TTC549 (cell line): ENCODE results near the gene FZD10.

Experiments
- FAIRE-seq: peaks from 2 replicates; lab custom pipeline; 2012; peaks lifted over from hg19 to GRCh38; lab: Jason Lieb, UNC

FZD10 gene

DNA sequence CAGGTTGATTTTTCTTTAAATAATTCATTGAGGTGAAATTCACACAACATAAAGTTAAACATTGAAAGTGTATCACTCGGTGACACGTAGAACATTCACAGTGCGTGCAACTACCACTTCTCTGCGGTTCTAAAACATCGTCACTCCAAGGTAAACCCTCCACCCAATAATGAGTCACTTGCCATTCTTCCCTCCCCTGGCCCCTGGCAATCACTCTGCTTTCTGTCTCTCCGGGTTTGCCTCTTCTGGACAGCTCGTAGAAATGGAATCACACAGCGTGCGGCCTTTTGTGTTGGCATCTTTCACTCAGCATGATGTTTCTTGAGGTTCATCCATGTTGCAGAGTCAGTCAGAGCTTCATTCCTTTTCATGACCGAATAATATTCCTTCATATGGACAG lies 18.9 kb downstream of the FZD10 start:
- FAIRE-seq: no peak

DNA sequence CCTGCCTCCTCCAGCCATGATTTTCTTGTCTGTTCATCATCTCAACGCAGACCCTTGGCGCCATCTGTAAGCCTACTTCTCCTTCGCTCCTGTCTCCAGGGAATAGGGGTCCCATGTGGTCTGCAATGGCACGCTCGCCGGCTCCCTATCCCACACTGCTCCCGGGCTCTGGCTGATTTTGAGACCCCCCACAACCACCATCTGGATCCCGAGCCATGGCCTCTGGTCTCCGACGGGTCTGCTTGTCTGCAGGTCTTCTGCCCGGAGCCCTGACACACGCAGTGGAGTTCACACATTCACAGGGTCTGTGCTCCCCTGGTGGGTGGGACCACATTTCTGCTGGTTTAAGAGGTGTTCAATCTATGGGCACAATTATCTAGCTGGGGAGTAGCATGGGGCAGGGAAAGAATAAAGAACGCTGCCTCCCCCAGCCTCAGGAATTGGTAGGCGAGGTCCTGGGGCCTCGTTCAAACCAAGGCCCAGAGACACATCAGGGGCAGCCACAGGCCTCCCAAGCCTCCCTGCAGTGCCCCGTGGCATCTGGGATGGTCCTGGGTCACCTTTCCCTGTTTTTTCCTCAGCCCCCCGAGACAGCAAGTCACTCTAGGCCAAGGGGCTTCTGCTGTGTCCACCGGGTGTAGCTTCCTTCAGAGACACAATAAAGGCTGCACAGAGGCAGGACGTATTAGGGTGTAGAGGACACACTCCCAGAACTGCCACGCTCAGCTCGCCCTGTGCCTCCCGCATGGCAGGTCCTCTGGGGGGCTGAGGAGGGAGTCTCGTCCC lies 21.5 kb downstream of the FZD10 start:
- no peak for FAIRE-seq

- no peak for FAIRE-seq
Observed at GRCh38 chr12:130184404-130185090, 22.3 kb downstream of the FZD10 start.

GRCh38 chr12:130185455-130186391 lies 23.5 kb downstream of the FZD10 start:
- no peak for FAIRE-seq

DNA sequence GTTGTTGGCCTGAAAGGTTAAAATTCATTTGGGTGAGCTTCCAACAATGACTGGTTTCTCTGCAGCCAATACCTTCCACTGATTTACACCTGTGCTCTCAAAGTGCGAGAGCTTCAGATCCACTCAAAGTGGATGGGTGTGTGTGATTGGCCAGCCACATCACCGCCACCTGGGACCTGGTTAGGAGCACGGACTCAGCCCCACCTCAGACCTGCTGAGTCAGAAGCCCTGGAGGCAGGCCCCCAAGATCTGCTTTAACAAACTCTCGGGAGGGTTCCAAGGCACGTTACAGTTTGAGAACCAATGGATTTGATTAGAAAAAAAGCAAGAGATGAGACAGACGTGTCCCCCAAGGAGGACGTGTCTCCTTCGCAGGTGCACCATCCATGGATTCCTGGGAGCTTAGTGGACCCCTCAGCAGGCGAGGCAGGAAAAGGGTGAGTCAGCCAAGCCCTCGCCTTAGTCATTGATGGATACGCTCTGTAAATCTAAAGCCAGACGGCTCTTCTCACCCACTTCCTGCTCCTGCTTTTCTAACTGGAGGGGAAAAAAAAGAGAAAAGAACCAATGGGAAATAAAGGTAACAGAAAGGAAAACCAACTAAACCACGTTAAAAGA lies 24.5 kb downstream of the FZD10 start:
- FAIRE-seq: no peak

DNA sequence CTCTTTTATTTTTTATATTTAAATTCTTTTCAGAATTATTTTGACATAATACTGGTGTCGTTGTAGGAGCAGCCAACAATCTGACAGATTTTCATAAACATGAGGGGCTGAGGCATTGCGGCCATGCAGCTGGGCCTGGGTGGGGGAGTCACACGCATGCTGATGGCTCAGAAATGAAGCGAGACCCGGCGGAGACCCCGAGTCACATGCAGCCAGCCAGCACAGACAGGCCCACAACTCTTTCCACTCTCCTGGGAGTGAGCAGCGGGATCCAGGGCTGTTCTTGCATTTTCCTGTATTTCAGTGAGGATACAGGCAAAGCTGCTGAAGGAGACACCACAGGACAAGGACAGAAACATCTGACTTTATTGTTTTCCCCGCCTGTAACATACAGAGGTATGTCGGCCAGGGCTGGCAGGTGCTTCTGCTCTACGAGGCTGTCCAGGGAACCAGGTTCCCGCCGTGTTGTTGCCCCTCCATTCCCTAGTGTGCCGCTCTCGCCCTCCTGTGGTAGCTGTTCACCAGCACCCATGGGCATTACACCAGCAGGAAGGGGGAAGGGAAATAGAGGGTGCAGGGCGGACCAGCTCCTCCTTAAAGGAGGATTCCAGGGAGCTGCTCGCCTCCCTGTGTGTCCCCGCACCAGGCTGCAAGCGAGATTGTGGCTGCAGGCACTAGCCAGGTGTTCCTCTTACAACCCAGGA lies 30.5 kb downstream of the FZD10 start:
- FAIRE-seq: no peak

GRCh38 chr12:130194154-130194553 lies 31.9 kb downstream of the FZD10 start:
- FAIRE-seq: no peak

- FAIRE-seq: no peak
Observed at GRCh38 chr12:130195369-130195768, 33.1 kb downstream of the FZD10 start.

- FAIRE-seq: no peak
Observed at GRCh38 chr12:130195776-130196175, 33.5 kb downstream of the FZD10 start.

- no peak for FAIRE-seq
Observed at GRCh38 chr12:130196827-130197226, 34.6 kb downstream of the FZD10 start.

DNA sequence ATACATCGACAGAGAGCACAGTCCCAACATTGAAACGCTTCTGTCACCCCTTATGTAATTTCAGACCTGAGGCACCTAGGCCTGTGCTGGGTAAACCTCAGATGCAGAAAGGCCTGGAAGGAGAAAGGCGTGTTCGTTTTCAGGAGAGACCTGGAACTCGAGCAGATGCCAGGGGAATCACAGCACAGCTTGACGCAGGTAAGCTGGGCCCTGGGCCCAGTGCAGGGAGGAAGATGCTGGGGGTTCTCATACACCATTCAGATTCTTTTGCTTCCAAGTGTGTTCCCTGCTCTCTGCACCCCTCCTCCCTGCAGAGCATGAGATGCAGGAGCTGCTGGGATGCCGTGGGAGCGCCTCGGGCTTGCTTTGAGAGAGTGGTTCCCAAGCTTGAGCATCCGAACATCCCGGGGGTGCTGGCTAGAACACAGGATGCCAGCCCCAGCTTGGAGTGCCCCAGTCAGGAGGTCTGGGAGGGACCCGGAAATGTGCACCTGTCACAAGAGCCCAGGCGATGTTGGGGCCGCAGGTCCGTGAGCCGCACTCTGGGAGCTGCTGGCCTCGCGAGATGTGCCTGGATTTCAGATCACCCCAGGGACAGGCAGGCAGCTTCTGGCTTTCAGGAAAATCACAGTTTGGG lies 35.9 kb downstream of the FZD10 start:
- no peak for FAIRE-seq

GRCh38 chr12:130198663-130199060 lies 36.4 kb downstream of the FZD10 start:
- no peak for FAIRE-seq

- FAIRE-seq: no peak
Observed at GRCh38 chr12:130199581-130200390, 37.5 kb downstream of the FZD10 start.

DNA sequence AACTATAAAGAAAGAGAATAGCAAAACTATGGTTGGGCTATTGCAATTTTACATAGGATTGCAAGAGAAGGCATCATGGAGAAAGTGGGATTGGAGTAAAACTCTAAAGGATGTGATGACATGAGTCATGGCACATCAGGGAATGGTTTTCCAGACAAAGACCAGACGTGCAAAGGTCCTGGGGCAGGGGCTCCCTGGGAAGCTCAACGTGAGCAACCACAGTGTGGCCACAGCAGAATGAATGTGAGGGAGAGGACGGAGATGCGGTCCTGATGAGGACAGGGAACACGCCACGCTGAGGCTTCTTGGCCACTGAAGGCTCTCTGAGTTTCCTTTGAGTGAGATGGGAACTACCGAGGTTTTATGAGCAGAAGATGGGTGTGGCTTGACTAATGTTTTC lies 38.2 kb downstream of the FZD10 start:
- FAIRE-seq: no peak

- no peak for FAIRE-seq
Observed at GRCh38 chr12:130201037-130201436, 38.8 kb downstream of the FZD10 start.

GRCh38 chr12:130202201-130202600 lies 39.9 kb downstream of the FZD10 start:
- no peak for FAIRE-seq

DNA sequence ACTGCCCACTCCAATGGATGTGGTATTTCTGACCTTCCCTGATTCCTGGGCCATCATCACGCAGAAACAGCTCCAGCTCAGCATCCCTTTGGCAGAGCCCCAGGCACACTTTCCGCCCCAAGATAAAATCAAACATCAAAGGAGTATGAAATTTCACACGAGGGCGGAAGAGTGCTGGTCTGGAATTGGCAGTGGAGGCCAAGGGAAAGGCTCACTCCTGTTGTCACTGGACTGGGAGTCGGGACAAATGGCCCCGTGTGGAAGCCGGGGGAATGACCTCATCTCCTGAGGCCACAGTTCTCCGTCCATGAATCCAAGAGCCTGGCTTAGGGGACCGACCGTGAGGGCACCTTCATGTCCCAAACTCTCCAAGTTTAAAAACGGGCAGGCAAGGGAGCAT lies 40.9 kb downstream of the FZD10 start:
- FAIRE-seq: no peak

- FAIRE-seq: no peak
Observed at GRCh38 chr12:130204541-130204953, 42.3 kb downstream of the FZD10 start.

DNA sequence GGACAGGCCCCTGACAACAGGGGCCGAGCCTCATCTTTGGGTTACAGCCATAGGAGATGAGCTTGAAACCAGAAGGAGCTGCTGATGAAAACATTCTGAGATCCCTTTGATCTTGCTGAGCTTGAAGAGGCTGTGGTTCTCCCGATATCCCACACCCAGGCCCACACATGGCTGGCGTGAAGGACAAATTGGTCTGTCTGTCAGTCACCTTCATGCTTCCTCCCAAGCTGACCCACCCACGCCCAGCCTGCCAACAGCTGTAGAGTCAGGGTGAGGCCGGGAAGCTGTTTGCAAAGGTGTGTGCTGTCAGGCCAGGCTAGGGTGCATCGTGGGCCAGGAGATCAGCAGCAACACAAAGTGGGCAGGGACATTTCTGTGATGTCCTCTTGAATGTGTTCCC lies 43.2 kb downstream of the FZD10 start:
- FAIRE-seq: no peak

DNA sequence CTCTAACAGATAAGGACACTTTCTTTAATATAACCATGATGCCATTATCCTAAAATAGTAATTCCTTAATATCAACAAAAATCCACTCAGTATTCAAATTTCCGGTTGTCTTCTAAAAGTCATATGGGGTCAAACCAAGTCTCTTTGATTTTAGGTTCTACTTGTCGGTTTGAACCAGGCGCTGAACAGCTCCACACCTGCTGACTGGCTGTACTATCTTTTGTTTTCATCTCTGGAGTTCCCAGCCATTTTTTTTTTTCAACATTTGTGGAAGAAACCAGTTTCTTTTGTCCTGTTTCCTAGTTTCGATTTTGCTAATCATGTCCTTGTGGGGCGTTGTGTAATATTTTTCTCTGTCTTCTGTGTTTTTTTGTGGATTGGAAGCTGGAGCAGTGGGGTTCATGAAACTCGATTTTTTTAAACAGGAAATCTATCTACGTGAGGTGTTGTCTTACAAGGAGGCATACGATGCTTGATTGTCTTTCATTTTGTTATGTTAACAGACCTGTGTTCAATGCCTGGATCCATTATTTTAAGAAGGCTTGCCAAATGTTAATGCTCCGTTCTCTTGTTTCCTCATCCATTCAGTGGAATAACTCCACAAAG lies 50.2 kb downstream of the FZD10 start:
- FAIRE-seq: no peak
